NCI-H446 (cell line): ENCODE results near the gene CLDN12.
"Not testable (repeated sequence)": the region's sequence is repeated elsewhere in the genome, so short reads cannot be mapped to it uniquely, and the experiment has no call there.

Source experiments
- DNase-seq, 2 experiments: peaks; one replicate each; lab custom pipeline; 2025; lab: John Stamatoyannopoulos, UW

CLDN12 gene

DNA sequence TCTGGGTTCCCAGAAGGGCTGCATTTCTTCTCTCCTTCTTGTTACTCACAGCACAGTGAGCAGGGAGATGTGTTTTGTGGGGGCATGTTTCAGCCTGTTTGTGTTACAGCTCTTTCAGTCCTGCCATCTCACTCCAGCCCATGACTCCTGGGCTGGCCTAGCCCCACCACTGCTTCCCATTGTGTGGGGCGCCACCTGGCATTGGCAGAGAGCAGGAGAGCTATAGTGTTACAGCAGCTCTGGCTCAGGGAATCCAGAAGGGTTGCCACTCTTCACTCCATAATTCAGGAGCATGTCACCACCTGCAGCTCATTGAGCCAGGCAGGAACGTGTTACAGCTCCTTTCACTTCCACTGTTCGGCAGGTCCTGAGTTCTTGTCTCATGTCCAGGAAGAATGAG lies 30.0 kb downstream of the CLDN12 start:
- no peak for DNase-seq

DNA sequence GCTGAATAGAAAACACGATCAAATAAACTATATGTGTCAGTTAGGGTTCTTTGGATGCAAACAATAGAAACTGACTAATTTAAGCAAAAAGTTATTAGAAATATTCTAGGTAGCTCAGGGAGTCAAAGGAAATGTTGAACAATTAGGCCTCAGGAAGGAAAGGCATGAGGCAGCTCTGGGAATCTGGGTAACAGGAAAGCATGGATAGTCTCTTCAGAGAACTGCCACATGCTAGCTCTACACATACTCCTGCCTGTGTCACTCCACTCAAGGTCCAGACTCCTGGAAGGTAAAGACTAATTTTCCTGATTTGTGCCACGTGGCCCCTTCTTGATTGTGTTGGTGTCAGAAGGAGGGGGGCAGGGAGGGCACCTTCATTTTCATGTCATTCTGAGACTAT lies 42.4 kb downstream of the CLDN12 start:
- no peak for DNase-seq

DNA sequence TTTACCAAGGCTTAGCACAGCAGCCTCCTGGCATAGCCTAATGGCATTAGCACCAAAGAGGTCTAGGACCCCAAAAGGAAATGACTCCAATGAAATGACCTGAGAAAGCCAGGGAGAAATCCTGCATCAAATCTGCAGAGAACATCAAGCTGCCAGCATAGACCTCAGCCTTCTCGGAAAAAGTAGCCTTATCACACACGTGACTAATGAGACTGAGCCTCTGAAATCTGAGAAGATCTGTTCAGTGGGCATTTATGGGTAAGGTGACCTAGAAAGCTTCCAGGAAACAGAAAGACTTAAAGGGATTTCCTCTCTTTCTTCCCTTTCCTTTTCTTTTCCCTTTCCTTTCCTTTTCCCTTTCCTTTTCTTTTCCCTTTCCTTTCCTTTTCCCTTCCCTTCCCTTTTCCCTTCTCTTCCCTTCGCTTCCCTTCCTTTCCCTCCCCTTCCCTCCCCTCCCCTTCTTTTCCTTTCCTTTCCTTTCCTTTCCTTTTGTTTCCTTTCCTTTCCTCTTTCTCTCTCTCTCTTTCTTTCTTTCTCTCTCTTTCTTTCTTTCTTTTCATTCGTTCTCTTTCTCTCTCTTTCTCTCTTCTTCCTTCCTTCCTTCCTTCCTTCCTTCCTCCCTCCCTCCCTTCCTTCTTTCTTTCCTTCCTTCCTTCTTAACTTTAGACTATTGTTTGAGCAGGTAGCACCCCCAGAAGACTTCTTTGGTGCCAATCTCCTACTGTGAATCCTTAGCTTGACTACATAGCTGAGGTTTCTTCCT lies 43.1 kb downstream of the CLDN12 start:
- no peak for DNase-seq

DNA sequence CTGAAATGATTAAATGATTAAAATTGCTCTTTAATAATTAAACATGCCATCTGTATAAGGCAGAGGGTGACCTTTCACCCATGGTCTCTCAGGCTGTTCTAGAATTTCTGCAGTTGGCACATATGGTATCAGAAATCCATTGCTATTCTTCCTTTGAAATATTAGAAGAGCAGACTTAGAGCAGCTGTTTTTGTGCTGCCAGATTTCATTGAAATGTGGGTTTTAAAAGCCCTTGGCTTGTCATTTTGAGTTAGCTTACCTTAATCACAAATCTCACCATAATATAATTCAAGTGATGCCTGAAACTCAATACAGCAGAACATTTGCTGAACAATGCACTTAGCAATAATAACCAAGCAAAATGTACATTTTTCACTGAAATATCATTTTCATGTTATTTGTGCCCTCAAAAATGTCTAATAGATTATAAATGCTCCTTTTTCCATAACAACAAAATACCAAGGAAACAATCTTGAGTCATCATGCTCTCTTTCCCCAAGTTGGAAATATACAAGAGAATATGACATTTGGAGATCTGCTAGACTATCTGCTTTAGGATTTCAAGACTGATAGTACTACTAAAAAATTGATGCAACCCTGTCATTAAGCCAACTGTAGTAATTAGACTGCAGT lies 50.1 kb downstream of the CLDN12 start:
- DNase-seq: no peak

DNA sequence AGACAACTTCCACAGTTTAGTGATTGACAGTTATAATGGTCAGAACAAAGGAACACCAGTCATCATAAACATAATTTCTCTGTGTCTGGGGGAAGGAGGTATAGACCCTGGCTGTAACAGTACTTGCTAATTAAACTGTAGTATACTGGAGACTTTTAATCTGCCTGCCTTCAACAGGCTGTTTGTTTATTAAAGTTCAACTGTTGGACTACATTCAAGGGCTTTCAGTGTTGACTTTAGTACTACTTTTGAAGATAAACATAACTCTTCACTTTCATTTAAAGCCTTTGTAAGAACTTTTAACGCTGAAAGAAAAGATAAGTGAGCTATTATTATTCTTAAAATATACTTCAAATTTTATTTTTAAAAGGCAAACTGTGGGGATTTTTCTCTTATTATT lies 50.7 kb downstream of the CLDN12 start:
- DNase-seq: no peak

DNA sequence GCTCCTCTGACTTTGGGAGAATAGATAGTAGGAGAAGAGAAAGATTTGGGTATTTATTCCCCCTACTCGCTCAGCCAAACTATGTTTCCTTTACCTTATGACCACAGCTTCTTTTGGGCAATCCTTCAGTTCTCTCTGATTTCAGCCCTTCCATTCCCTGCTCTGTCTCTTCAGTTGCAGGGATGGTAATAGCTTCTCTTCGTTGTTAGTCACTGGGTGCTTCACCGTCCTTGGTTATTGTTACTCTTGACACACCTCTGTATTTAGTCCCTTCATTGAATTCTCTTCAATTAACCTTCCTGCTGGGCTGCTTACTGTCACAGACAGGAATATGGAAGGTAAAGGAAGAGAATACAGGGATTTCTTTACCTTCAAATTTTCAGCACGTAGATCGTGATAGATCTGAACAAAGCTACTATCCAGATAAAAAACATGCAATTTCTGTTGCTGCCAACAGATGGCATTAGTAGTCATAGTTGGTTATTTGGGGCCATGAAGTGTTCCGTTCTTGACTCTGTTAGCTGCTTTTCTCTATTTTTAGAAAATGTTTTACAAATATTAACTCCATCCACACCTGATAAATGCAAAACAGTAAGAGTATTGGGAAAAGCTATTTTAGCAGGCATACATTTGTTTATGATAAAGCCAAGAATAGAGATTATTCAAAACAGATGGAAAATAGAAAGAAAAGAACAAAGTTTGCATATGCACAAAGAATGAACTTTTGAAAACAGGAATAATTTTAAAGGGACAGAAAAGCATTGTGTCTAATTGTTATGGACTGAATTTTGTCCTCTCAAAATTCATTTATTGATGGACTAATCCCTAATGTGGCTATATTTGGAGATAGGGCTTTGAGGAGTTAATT lies 52.1 kb downstream of the CLDN12 start:
- peak; percentile 22 to 56 for DNase-seq

DNA sequence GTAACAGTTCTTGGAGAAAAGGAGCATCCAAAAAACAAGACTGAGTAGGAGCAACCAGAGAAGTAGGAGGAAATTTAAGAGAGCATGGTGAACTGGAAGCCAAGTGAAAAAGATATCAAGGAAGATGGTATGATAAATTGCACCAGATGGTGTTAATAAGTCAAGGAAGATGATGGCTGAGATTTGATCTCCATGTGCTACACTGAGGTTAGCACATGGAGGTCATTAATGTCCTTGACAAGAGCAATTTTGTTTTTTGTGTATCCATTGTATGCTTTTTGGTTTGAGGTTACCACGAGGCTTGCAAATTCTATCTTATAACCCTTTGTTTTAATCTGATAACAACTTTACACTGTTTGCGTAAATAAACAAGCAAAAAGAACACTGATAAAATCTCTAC lies 54.8 kb downstream of the CLDN12 start:
- no peak for DNase-seq

DNA sequence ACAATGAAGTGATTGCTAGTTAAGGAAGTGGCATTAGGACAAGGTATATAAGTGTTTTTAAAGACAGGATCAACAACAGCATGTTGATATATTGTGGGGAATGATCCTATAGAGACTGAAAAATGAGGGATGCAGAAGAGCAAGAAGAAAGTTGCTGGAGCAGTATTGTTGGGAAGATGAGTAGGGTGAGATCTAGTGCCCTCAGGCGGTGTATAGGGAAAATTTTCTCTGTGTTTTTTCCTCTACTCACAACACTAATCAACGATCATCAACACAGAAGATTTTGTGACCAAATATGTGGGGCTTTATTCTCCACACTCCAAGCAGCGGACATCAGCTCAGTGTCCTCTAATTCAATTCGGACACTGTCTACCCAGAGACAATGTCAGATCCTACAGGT lies 56.6 kb downstream of the CLDN12 start:
- no peak for DNase-seq

DNA sequence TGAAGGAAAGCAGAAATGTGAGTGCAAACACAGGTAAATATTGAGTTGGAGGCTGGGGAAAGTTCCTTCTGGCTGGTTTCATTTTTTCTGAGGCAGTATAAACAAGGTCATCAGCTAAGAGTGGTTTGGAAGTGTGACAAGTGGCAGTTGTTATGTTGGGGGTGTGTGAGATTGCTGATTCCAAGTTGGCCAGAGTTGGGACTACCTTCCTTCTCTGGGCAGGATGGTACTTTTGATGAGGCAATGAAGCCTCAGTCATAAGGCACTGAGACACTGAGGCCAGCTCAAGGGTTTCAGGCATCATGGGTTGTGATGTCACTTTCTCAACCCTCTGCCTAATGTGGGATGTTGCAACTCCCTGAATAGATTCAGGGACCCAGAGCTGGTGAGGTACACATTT lies 58.0 kb downstream of the CLDN12 start:
- DNase-seq: no peak

DNA sequence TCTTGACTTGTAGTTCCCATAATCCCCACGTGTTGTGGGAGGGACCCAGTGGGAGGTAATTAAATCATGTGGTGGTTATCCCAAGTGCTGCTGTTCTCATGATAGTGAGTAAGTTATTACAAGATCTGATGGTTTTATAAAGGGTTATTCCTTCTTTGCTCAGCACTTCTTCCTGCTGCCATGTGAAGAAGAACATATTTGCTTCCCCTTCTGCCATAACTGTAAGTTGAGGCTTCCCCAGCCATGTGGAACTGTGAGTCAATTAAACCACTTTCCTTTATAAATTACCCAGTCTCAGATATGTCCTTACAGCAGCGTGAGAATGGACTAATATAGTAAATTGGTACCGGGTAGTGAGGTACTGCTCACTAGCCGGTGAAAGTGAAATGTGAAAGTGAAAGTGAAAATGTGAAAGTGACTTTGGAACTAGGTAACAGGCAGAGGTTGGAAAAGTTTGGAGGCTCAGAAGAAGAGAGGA lies 59.9 kb downstream of the CLDN12 start:
- DNase-seq: not testable (repeated sequence)
